Measurements from ENCODE around the gene KRTAP19-3. TPM values are rescaled to one million over a fixed set of nuclear protein-coding genes. Genes with fewer than 3 reads are reported as not detected.
"Not testable (repeated sequence)": the region's sequence is repeated elsewhere in the genome, so short reads cannot be mapped to it uniquely, and the experiment has no call there.

KRTAP19-3 gene
- total RNA-seq: not detected
- long read RNA-seq: 0 reads

DNA sequence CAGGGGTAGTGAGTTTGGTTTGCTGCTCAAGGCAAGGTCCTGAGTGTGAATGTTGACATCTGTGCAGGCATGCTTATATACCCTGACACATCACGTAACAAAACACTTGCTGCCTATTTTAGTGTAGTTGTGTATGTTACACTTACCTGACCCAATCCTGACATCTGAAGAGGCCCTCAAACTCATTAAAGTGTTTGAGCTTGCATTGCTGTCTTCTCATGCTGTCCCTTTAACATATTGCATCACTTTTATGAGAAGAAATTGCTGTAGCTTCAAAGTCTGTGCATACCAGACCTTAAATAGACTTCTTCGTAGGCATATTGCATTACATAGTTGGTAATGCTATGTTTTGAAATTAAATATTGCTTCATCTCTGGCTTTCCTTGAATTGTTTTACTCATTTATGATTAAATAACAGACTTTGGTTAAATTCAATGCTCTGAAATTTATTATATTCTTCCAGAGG lies at the start of gene KRTAP19-3:
TSS of gene KRTAP19-3 (minus strand) at position 51 of the 466 bp plus-strand sequence. CDS start 56 bp downstream, outside the sequence.
- DNase-seq (ENCODE audit: low spot score): no peak

DNA sequence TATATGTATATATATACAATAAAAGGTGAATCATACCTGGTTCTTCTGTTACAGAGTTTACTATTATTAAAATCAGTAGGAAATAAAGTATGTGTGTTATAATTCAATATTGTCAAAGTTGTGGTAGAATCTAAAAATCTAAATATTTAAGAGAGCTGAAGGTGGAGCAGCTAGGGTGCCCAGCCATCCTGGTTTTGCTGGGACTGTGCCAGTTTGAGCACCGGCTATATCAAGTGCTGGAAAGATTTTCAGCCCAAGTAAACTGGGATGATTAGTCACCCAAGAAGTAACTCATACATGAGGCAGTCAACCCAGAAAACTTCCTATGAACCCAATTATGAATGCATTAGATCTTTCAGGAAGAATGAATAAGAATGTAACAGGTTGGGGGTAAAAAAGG lies 27.1 kb upstream of the KRTAP19-3 start:
- DNase-seq (ENCODE audit: low spot score): no peak

DNA sequence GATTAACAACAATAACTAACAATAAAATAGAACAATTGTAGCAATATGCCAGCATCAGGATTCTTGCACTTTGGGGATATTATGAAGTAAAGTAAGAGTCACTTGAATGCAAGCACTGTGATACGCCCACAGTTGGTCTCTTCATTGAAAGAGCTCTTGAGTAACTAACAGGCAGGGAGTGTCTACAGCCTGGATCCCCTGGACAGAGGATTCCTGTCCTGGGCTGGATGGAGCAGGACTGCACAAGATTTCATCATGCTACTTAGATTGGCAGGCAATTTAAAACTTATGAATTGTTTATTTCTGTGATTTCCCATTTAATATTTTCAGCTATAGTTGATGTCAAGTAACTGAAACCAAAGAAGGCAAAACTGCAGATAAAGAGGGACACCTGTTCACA lies 23.9 kb upstream of the KRTAP19-3 start:
- no peak for DNase-seq (ENCODE audit: low spot score)

DNA sequence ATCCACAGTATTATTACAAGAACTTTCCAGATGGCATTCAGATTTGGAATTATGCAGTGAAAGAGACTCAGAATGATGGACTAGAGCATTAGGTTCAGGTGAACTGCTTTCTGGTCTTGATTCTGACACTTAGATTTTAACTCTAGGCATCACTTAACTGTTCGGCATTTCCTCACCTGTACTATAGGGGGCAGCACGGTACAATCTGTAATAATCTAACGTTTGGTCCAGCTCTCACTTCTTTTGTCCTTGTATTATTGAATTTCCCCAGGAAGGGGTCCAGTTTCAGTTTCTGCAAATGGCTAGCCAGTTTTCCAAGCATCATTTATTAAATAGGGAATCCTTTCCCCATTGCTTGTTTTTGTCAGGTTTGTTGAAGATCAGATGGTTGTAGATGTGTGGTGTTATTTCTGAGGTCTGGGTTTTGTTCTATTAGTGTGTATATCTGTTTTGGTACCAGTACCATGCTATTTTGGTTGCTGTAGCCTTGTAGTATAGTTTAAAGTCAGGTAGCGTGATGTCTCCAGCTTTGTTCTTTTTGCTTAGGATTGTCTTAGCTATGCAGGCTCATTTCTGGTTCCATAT lies 13.9 kb upstream of the KRTAP19-3 start:
- not testable (repeated sequence) for DNase-seq (ENCODE audit: low spot score)

DNA sequence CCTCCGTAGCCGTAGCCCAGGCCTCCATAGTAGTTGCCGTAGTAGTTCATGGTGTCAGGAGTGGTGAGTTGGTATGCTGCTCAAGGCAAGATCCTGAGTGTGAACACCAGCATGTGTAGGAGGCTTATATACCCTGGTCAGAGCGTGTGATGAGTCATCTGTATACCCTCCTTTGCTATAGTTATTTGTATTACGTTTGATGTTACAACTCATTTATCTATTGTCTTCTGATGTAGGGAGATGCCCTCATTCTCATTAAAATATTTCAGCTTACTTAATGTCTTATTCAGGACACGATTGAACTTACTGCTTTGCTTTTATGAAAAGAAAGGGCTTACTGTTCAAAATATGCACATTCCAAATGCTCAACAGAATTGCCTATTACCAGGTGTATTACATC lies 10.2 kb upstream of the KRTAP19-3 start, which contains the start of gene KRTAP19-5:
TSS of gene KRTAP19-5 (minus strand) at position 101 of the 400 bp plus-strand sequence. CDS start at position 50, 51 bp downstream.
- no peak for DNase-seq (ENCODE audit: low spot score)

DNA sequence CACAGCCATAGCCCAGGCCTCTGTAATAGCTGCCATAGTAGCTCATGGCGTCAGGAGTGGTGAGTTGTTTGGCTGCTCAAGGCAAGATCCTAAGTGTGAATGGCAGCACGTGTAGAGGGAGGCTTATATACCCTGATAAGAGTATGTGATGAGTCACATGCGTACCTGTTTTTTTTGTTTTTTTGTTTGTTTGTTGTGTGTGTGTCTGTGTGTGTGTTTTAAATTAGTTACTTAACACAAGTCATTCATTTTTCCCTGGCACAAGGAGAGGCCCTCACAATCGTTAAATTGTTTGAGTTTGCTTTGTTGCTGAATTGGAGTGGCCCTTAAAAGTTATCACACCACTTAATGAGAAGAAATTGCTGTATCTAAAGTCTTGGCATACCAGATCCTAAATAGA lies 5.3 kb upstream of the KRTAP19-3 start, which contains the start of gene KRTAP19-4:
TSS of gene KRTAP19-4 (minus strand) at position 101 of the 400 bp plus-strand sequence. CDS start at position 46, 55 bp downstream.
- no peak for DNase-seq (ENCODE audit: low spot score)

DNA sequence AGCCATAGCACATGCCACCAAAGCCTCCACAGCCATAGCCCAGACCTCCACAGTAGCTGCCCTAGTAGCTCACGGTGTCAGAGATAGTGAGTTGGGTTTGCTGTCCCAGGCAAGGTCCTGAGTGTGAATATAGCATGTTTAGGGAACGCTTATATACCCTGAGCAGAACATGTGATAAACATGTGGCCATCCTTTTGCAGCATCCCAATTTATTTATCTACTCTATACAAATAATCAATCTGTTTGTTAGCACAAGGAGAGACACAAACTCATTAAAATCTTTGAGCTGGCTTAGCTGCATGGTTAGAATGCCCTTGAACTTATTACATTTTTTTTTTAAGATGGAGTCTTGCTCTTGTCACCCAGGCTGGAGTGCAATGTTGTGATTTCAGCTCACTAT lies 4.5 kb downstream of the KRTAP19-3 start, which contains the start of gene KRTAP19-2:
TSS of gene KRTAP19-2 (minus strand) at position 101 of the 400 bp plus-strand sequence. CDS start at position 13, 88 bp downstream.
- DNase-seq (ENCODE audit: low spot score): no peak

DNA sequence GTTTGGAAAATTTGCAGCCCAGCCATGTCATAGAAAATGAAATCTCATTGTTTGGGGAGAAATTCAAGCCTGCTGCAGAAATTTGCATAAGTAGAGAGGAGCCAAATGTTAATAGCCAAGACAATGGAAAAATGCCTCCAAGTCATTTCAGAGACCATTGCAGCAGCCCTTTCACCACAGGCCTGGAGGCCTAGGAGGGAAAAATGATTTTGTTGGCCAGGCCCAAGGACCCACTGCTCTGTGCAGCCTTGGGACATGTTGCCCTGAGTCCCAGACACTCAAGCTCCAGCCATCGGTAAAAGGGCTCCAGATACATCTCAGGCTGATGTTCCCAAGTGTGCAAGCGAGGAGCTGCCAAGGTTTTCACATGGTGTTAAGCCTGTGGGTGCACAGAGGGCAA lies 5.6 kb downstream of the KRTAP19-3 start:
- DNase-seq (ENCODE audit: low spot score): no peak

DNA sequence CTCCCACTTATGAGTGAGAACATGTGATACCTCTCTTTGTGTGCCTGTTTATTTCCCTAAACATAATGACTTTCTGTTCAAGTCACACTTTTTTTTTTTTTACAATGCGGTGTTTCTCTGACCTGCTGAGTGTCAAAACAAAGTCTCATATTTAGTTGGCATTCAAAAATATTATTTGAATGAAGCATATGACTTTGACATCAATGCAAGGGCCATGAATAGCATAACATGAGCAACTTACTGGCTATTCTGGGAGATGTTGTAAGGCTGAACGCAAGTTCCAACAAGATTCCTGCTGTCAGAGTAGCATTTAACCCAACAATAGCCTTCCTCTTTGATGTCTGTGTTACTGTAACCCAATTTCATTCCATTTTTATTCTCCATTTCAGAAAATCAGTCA lies 9.7 kb downstream of the KRTAP19-3 start:
- DNase-seq (ENCODE audit: low spot score): no peak

DNA sequence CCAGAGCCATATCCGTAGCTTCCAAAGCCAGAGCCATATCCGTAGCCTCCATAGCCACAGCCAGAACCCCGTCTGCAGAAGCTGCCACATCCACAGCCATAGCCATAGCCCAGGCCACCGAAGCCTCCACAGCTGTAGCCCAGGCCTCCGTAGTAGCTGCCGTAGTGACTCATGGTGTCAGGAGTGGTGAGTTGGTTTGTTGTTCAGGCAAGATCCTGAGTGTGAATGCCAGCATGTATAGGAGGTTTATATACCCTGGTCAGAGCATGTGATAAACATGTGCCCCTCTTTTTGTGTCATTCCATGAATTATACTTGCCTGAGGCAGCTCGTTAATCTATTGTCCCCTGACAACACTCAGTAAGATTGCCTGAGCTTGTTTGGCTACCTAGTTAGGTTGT lies 11.7 kb downstream of the KRTAP19-3 start, which contains the start of gene KRTAP19-1:
TSS of gene KRTAP19-1 (minus strand) at position 223 of the 400 bp plus-strand sequence. CDS start at position 173, 50 bp downstream.
- DNase-seq (ENCODE audit: low spot score): no peak

DNA sequence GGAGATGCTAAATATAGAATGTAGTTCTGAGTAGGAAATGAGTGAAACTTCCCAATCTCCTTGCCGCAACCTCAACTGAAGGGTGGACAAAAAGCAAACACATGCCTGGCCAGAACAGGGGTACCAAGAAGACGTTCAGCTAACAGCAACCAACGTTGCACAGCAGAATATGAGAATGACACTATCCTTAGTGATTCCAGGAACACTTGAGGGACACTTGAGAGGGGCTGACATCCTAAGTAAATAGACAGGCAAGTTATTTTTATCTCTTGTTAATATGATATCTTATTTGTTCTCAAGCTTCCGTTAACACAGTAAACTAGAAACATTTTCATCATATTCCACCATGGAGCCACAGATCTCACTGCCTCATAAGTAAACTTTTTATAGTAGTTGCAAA lies 12.6 kb downstream of the KRTAP19-3 start:
- DNase-seq (ENCODE audit: low spot score): no peak

DNA sequence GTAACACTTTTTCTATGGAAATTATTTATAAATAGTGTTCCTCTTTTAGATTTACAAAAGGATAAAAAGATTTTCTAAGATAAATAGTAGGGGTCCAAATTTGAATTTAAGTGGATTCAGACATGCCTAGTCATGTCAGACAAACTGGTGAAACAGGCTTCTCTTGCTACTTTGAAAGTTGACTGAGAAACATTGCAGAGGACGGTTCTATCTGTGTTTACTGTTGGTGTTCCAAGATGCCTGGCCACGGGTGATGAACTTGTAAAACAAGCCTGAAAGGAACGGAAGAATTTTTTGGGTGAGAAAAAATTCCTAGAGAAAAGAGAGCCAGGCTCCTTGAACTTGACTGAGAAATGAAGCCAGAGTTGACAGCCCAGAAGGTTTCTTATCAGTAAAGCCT lies 13.8 kb downstream of the KRTAP19-3 start:
- DNase-seq (ENCODE audit: low spot score): no peak

DNA sequence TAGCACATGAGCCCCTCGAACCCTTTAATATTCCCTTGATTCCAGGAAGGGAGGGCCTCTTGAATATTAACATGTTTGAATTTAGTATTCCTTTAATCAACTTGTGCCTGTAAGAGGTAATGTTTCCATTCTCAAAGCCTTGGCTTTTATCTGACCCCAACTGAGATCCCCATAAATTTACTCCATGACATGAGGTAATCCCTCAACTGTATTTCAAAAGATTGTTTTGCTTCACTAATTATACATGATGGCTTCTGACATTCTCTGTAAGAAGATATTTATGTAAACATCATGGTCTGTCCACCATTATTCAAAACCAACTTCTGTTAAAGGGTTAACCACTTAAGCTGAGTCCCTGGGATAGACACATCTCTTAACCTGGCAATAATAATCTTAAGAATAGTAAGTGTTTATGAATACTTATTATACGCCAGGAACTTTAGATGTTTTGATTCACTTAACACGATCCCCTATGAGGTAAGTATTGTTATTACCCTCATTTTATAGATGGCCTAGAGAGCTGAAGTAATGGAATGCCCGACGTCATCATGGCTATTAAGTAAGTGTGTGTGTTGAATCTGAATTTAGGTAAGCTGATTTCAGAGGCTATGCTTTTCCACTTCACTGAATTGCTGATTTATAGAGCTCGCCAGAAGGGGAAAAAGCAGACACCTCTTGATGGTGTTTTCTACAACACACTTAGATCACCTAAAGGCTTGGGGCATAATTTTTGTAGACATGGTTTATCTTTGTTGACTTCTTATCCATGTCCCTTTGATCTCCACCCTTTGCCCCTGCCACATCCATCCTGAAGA lies 22.7 kb downstream of the KRTAP19-3 start:
- DNase-seq (ENCODE audit: low spot score): no peak

DNA sequence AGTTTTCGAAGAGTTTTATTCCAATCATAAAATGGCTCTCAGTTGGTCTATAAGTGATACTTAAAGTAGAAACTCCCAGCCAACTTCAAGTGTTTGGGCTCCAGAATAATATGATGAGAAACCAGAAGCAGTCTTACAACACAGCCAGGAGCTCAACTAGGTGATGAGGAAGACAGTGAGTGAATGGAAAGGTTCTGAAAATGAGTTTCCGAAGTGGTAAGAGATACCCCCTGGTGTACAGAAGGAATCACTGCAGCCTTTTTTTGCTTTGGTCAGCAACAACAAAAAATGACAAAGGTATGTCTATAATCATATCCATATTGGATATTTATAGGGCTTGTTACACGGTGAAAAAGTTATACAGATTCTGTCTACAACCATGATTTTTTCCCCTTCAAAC lies 28.1 kb downstream of the KRTAP19-3 start:
- DNase-seq (ENCODE audit: low spot score): no peak

DNA sequence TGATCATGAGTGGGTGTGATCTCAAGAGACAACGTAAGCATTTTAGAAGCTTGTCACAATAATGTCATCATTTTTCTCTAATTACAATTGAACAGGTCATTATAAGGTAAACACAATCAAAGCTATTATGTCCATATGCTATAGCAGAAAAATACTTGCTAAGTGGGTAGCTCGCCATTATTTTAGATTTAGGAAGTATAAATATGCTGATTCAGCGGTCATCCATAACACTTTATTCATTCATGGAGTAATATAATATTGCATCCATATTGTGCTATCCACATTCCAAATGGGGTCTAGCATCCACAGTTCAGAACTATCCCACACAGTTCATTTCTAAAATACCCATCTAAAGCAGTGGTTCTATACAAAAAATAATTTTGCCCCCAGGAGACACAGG lies 43.3 kb downstream of the KRTAP19-3 start:
- DNase-seq (ENCODE audit: low spot score): no peak

DNA sequence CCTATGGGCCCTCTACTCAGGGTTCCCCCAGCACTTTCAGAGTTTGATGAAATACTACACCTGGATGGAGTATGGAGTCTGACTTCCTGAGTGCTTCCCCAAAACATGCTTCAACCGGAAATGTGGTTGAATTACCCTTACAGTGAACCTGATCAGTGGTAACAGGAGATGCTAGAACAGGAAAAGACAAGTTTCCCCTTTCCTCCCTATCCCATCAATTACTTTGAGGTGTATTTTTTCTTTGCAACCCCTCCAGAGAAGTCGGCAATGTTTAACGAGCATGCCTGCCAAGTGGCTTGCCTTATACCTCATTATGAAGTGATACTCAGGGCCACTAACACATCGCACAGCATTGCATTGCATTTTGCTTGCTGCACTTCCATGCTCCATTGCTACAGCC lies 44.8 kb downstream of the KRTAP19-3 start:
- no peak for DNase-seq (ENCODE audit: low spot score)

DNA sequence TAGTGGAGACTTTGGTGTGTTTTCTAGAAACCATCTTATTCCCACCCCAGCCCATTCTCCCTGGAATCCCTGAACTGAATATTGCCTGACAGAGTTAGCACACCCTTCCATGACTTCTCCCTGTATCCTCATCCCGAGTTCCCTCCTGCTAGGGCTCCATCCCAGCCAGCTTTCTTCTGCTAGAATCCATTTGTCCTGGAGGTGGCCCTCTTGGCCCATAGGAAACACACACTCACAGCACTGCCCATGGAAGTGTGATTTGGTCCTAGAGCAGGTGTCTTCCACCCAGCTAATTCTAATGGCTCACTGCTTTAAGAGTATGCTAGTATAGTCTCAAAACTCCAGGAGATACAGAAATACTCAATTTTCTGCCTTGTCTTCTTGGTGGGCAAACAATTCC lies 47.6 kb downstream of the KRTAP19-3 start:
- no peak for DNase-seq (ENCODE audit: low spot score)

DNA sequence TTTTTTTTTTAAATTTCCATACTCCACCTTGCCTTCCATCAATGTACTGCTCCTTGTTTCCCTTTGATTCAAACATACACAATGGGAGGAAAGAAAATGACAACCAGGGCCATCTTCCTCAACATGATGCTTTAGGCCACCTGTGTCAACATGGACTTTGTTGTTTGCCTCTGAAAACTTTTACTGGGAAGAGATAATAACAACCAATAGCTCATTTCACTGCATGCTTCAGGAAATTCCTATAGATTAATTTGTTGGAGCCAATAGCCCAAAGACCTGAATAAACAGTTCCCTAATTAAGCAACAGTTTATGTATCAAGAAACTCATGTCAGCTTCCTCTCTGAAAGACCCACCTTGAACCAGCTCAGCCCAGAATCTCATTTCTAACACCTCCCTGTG lies 48.6 kb downstream of the KRTAP19-3 start:
- no peak for DNase-seq (ENCODE audit: low spot score)
